GM19193 (cell line): ENCODE data around the gene SELENOI.
A peak's percentile ranks its signal among the peaks of the same experiment; 100 is the strongest.

Experiments used
- POLR2A ChIP-seq: IDR thresholded peaks from 4 replicates; pipeline ENCODE4 v1.6.1; 2011; ENCODE audit not compliant: insufficient read depth, insufficient read length; ENCODE audit errors: extremely low read depth

Gene SELENOI

DNA sequence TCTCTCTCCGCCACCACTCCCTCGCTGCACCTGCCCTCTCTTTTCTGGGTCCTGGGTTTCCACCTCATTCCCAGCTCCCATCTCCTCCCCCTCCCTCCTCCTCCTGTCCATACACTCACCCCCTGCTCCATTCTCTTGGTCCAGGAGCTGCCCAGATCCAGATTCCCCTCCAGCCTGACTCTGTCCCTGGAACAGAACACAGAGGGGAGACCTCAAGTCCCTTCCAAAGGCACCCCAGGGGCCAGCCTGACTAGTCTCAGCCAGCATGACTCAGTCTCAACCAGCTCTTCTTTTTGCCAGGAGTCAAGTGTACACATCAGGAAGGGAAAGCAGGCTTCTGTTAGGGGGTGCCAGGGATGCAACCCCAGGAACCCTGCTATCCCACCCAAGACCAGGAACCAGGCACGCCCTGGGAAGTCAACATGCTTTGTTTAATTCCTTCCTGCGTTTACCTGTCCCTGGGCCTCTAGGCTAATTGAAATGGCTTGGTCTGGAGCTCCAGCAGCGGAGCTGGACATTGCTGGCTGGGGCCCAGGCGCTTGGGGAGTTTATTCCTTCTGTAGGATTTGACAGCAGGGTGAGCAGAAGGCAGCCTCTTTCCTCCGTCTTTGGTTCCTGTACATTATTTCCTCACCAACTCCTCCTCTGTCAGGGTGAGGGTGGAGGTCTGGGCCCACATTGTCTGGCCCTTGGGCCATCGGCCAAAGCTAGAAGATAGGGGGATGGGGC lies 28.4 kb upstream of the SELENOI start:
- TF ChIP-seq POLR2A: no peak

- TF ChIP-seq POLR2A: no peak
These were observed 27.0 kb upstream of the SELENOI start for GRCh38 chr2:26318950-26319349.

- no peak for TF ChIP-seq POLR2A
These were observed 21.0 kb upstream of the SELENOI start for GRCh38 chr2:26324903-26325302.

- TF ChIP-seq POLR2A: no peak
These were observed 20.1 kb upstream of the SELENOI start for GRCh38 chr2:26325851-26326250.

DNA sequence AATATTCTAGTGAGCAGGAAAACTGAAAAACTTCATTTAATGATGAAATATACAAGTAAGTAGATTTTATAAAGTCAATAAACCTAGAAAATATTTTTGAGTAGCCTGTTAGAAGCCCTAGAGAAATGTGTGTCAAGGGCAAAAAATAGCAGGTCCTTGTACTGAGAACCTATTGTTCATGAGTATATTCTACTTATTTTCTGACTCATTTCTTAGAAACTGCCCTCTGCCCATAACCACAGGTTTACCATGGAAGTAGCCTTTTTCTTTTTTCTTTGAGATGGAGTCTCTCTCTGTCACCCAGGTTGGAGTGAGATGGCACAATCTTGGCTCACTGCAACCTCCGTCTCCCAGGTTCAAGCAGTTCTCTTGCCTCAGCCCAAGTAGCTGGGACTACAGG lies 19.4 kb upstream of the SELENOI start:
- TF ChIP-seq POLR2A: no peak

- TF ChIP-seq POLR2A: no peak
These were observed 18.4 kb upstream of the SELENOI start for GRCh38 chr2:26327291-26328272.

DNA sequence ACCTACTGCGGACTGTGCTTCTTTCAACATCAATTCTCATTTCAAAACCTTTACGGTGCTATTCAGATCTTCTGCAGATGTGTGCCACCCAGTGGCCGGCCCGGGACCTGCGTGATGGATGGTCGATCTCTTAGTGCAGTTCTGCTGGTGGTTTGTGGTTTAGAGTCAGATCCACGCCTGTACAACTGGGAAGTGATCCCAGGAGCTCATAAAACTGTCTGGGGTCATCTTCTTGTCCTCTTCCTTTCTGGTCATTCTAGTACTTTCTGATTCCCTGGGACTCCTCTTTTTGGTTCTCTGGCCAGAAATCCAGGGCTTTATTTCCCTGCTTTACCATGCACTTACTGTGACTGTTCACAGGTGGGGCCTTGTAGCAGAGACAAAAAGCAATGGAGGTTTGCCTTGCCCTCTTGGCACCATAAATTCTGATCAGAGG lies 15.8 kb upstream of the SELENOI start:
- no peak for TF ChIP-seq POLR2A

DNA sequence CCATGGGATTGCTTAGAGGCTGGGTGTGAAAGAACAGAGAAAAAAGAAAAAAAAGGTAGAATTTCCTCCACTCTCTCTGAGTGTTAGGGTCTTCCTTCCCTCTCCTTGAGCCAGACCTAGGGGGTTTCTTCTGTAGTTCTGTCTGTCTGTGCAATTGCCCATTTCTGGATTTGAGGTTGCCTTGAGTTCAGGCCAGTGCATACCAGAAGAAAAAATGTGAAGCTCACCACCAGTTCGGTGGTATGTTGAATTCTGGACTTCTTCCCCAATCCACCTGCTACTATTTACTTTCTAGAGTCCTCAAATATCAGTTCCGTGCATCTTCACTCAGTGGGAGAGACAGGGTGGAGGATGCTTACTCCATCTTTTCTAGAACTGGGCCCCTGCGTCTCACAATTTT lies 15.3 kb upstream of the SELENOI start:
- no peak for TF ChIP-seq POLR2A

DNA sequence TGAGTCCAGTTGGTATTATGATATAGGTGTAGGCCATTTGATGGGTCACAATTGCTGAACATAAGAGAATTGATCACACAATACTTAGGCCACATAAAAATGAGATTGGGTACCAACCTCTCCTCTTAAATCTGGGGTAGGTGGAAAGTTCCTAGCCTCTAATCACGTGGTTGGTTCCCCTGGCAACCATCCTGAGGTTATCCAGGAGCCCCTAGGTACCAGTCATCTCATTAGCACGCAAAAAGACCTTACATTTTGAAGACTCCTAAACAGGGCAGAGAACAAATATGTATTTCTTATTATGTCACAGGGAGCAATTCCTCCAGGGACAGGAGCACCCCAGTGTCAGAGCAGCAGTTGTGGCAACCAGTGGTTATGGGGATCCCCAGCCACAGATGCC lies 12.7 kb upstream of the SELENOI start:
- no peak for TF ChIP-seq POLR2A

DNA sequence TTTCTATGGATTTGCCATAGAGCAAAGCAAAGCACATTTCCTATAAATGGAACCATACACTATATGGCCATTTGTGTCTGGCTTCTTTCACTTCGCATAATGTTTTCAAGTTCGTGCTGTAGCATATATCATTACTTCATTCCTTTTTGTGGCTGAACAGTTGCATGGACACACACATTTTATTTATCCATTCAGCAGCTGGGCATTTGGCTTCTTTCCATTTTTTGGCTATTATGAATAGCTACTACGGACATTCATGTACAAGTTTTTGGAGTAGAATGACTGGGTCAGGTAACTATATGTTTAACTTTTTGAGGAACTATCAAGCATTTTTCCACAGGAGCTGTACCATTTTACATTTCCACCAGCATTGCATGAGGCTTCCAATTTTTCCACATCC lies 10.7 kb upstream of the SELENOI start:
- TF ChIP-seq POLR2A: no peak

DNA sequence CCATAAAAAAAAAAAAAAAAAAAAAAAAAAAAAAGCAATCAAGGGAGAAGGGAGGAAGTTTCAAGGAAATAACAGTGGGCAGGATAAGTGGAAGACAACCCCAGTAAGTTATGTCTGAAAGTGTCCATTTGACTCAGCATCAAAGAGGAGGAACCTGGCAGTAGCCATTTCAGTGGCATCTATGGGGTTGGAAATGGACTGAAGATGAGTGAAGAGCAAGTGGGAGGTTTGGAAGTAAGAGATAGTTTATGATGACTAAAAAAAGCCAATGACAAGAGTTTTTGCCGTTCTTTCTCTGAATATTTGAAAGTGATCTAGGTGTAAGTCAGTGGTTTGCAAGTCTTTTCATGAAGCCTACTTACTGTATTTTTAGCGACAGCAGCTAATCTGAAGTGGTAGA lies 9.2 kb upstream of the SELENOI start:
- no peak for TF ChIP-seq POLR2A

GRCh38 chr2:26337298-26337697 lies 8.6 kb upstream of the SELENOI start:
- no peak for TF ChIP-seq POLR2A

GRCh38 chr2:26340831-26341230 lies 5.1 kb upstream of the SELENOI start:
- no peak for TF ChIP-seq POLR2A

- no peak for TF ChIP-seq POLR2A
These were observed 1.2 kb upstream of the SELENOI start for GRCh38 chr2:26344581-26345282.

GRCh38 chr2:26345283-26345544 lies 729 bp upstream of the SELENOI start:
- no peak for TF ChIP-seq POLR2A

GRCh38 chr2:26346454-26347053 lies 611 bp downstream of the SELENOI start, which contains the start of gene ADGRF3:
TSS of gene ADGRF3 (minus strand) at chr2:26346789. CDS start at chr2:26346234, 555 bp downstream.
- peak; percentile 13 for TF ChIP-seq POLR2A
